RWPE2 (cell line): ENCODE measurements around the gene ABCF1.

Source experiments
- ATAC-seq: fragments of 200-7000 bp; cut with Tn5 transposase; 3 replicates; pipeline ENCODE4 v1.9.1; 2021; ENCODE audit warnings: low read depth
- DNase-seq: peaks from one replicate; pipeline ENCODE4 v3.0.0-alpha.2; 2020; ENCODE audit warnings: low spot score
- H3K27ac ChIP-seq: fragments of 450-650 bp; 2 replicates; pipeline ENCODE4 v1.5.1; 2017; ENCODE audit warnings: mild to moderate bottlenecking; ENCODE audit not compliant: poor library complexity, severe bottlenecking
- H3K27me3 ChIP-seq: fragments of 250-450 bp; sonication (Bioruptor Pico); 2 replicates; pipeline ENCODE4 v1.5.1; 2021; ENCODE audit warnings: mild to moderate bottlenecking, moderate library complexity; ENCODE audit not compliant: insufficient read depth, poor library complexity, severe bottlenecking
- H3K36me3 ChIP-seq: fragments of 250-450 bp; sonication (Bioruptor Pico); 2 replicates; pipeline ENCODE4 v1.5.1; 2020; ENCODE audit warnings: low read depth, mild to moderate bottlenecking, moderate library complexity
- H3K4me1 ChIP-seq: fragments of 250-450 bp; sonication (Bioruptor Pico); 2 replicates; pipeline ENCODE4 v1.5.1; 2021; ENCODE audit warnings: mild to moderate bottlenecking, moderate library complexity; ENCODE audit not compliant: insufficient read depth, poor library complexity, severe bottlenecking
- H3K4me3 ChIP-seq: fragments of 250-450 bp; sonication (Bioruptor Pico); 2 replicates; pipeline ENCODE4 v1.5.1; 2021; ENCODE audit warnings: mild to moderate bottlenecking, moderate library complexity; ENCODE audit not compliant: severe bottlenecking
- H3K9me3 ChIP-seq: fragments of 250-450 bp; sonication (Bioruptor Pico); 2 replicates; pipeline ENCODE4 v1.5.1; 2021; ENCODE audit warnings: mild to moderate bottlenecking, moderate library complexity; ENCODE audit not compliant: severe bottlenecking
- CTCF ChIP-seq: fragments of 450-650 bp; IDR thresholded peaks from one replicate; pipeline ENCODE4 v1.5.1; 2017; ENCODE audit warnings: mild to moderate bottlenecking, moderate library complexity; ENCODE audit not compliant: poor library complexity, severe bottlenecking

ABCF1 gene

GRCh38 chr6:30555816-30556065, 15.5 kb upstream of the ABCF1 start:
- peaks cover 6% of the 10 kb centered on the region for H3K4me1 ChIP-seq
- peaks cover 56% of the 10 kb centered on the region for H3K36me3 ChIP-seq

GRCh38 chr6:30556066-30556905, 15.0 kb upstream of the ABCF1 start, which contains the start of gene GNL1:
Gene GNL1, minus strand, starts transcription at chr6:30556489. Its CDS starts 286 bp downstream, at chr6:30556203.
- peak; percentile 96 for DNase-seq

More at GRCh38 chr6:30555816-30556065, 15.5 kb upstream of the ABCF1 start:
- TF ChIP-seq CTCF, result no peak
- ATAC-seq (no peak), DNase-seq (no peak)
- Histone ChIP-seq H3K9me3 (no peaks in the 10 kb centered on the region), H3K4me3 (peak overlapping the region; percentile 98), H3K27ac (peak overlapping the region; percentile 82), H3K27me3 (no peaks in the 10 kb centered on the region)

GRCh38 chr6:30556906-30557682, 14.1 kb upstream of the ABCF1 start, which contains the start of gene PRR3:
Gene PRR3, plus strand, starts transcription at chr6:30557295. Its CDS starts 50 bp downstream, at chr6:30557345.
- peak; percentile 61 for ATAC-seq
- no peaks in the 10 kb centered on the region for H3K9me3 ChIP-seq
- peaks cover 6% of the 10 kb centered on the region for H3K4me1 ChIP-seq
- DNase-seq, result peak; percentile 93
- TF ChIP-seq CTCF, result no peak
- peak within 1 kb of the TSS; percentile 82 for H3K27ac ChIP-seq
- peak within 1 kb of the TSS; percentile 98 for H3K4me3 ChIP-seq
- H3K27me3 ChIP-seq, result no peaks in the 10 kb centered on the region
- H3K36me3 ChIP-seq, result peaks cover 46% of the 10 kb centered on the region

More at GRCh38 chr6:30556066-30556905, 15.0 kb upstream of the ABCF1 start, which contains the start of gene GNL1:
- no peak for TF ChIP-seq CTCF
- ATAC-seq, result peak; percentile 81
- peak within 1 kb of the TSS; percentile 98 for H3K4me3 ChIP-seq
- peak within 1 kb of the TSS; percentile 82 for H3K27ac ChIP-seq
- H3K36me3 ChIP-seq, result peaks cover 51% of the 10 kb centered on the region
- H3K4me1 ChIP-seq, result peaks cover 6% of the 10 kb centered on the region
- no peaks in the 10 kb centered on the region for H3K9me3 ChIP-seq
- H3K27me3 ChIP-seq, result no peaks in the 10 kb centered on the region

- no peak for TF ChIP-seq CTCF
- Histone ChIP-seq H3K4me3 (peak overlapping the region; percentile 98), H3K4me1 (peaks cover 6% of the 10 kb centered on the region), H3K27me3 (no peaks in the 10 kb centered on the region), H3K36me3 (peaks cover 46% of the 10 kb centered on the region), H3K27ac (peak overlapping the region; percentile 82), H3K9me3 (no peaks in the 10 kb centered on the region)
- DNase-seq (no peak), ATAC-seq (no peak)
Measured at GRCh38 chr6:30557683-30557981, 13.6 kb upstream of the ABCF1 start.

GRCh38 chr6:30560930-30561329, 10.3 kb upstream of the ABCF1 start:
- Histone ChIP-seq H3K27ac (no peak overlapping the region), H3K4me3 (no peak overlapping the region), H3K36me3 (peaks cover 32% of the 10 kb centered on the region), H3K4me1 (peaks cover 6% of the 10 kb centered on the region), H3K9me3 (no peaks in the 10 kb centered on the region), H3K27me3 (no peaks in the 10 kb centered on the region)
- no peak for TF ChIP-seq CTCF
- no peak for DNase-seq
- ATAC-seq, result no peak
